IMR-90 (cell line): Measurements from ENCODE around the gene IL22RA1. TPM values are rescaled to one million over a fixed set of nuclear protein-coding genes. Genes with fewer than 3 reads are reported as not detected.

ENCODE experiments used
- ATAC-seq: fragments of 200-7000 bp; cut with Tn5 transposase; 2 replicates; pipeline ENCODE4 v1.9.1; 2020; ENCODE audit warnings: low read depth, mild to moderate bottlenecking, moderate library complexity
- BruUV-seq: library from RNA; stranded (reverse); fragments of 400-500 nt; replicated peaks from 2 replicates; lab custom pipeline; 2021; lab: Mats Ljungman, UMichigan
- CTCF ChIA-PET: fragments of 300-600 bp; formaldehyde crosslinking; extraction: SDS; loops from one replicate; lab custom pipeline; 2021; ENCODE audit warnings: antibody characterized with exemption; lab: Yijun Ruan, JAX
- POLR2A ChIA-PET: fragments of 300-600 bp; sonication (Branson Sonifier 250); formaldehyde crosslinking; loops from one replicate; lab custom pipeline; 2022; ENCODE audit warnings: antibody characterized with exemption; ENCODE audit not compliant: unreplicated experiment; lab: Charles Lee
- DNase-seq: peaks from one replicate; pipeline ENCODE4 v3.0.0; 2013
- H2AFZ ChIP-seq: replicated peaks from 2 replicates; pipeline ENCODE3; 2013; ENCODE audit warnings: low read length, mild to moderate bottlenecking; ENCODE audit not compliant: poor library complexity
- H2AK5ac ChIP-seq: 2 replicates; pipeline ENCODE4 v1.6.1; 2013; ENCODE audit warnings: low read depth, low read length, inconsistent platforms
- H2AK9ac ChIP-seq: replicated peaks from 2 replicates; pipeline ENCODE3; 2013; ENCODE audit warnings: mild to moderate bottlenecking, low read depth, low read length, moderate library complexity; ENCODE audit not compliant: poor library complexity
- H2BK120ac ChIP-seq: 2 replicates; pipeline ENCODE4 v1.6.1; 2013; ENCODE audit warnings: low read depth, low read length, inconsistent platforms
- H2BK15ac ChIP-seq: 3 replicates; pipeline ENCODE4 v1.6.1; 2013; ENCODE audit warnings: low read depth, low read length, inconsistent platforms
- H2BK20ac ChIP-seq: 2 replicates; pipeline ENCODE4 v1.6.1; 2013; ENCODE audit warnings: low read depth, mild to moderate bottlenecking, inconsistent platforms, low read length, moderate library complexity
- H2BK5ac ChIP-seq: 2 replicates; pipeline ENCODE4 v1.6.1; 2013; ENCODE audit warnings: mild to moderate bottlenecking, low read depth, low read length, inconsistent platforms; ENCODE audit not compliant: poor library complexity, severe bottlenecking
- H3K14ac ChIP-seq: replicated peaks from 2 replicates; pipeline ENCODE4 v1.6.1; 2013; ENCODE audit warnings: low read depth, low read length, inconsistent platforms
- H3K18ac ChIP-seq: 2 replicates; pipeline ENCODE4 v1.6.1; 2013; ENCODE audit warnings: low read depth, low read length, control low read depth
- H3K23ac ChIP-seq: 2 replicates; pipeline ENCODE4 v1.6.1; 2013; ENCODE audit warnings: low read depth, low read length, inconsistent platforms
- H3K27ac ChIP-seq: 2 replicates; pipeline ENCODE4 v1.5.1; 2013; ENCODE audit warnings: mild to moderate bottlenecking, control low read depth, low read length; ENCODE audit not compliant: insufficient read depth
- H3K27me3 ChIP-seq: 2 replicates; pipeline ENCODE4 v1.6.1; 2013; ENCODE audit warnings: low read length; ENCODE audit not compliant: control insufficient read depth, insufficient read depth
- H3K36me3 ChIP-seq: 2 replicates; pipeline ENCODE4 v1.6.1; 2013; ENCODE audit warnings: low read length, mixed read lengths; ENCODE audit not compliant: control insufficient read depth, insufficient read depth
- H3K4ac ChIP-seq: 2 replicates; pipeline ENCODE4 v1.6.1; 2013; ENCODE audit warnings: low read depth, low read length, inconsistent platforms
- H3K4me1 ChIP-seq: 2 replicates; pipeline ENCODE4 v1.6.1; 2013; ENCODE audit warnings: low read length, mixed read lengths; ENCODE audit not compliant: control insufficient read depth, insufficient read depth
- H3K4me2 ChIP-seq: 2 replicates; pipeline ENCODE4 v1.6.1; 2013; ENCODE audit warnings: low read depth, mild to moderate bottlenecking, control low read depth, low read length, moderate library complexity
- H3K4me3 ChIP-seq: 2 replicates; pipeline ENCODE4 v1.5.1; 2013; ENCODE audit warnings: low read depth, mild to moderate bottlenecking, control low read depth, low read length, moderate library complexity; ENCODE audit not compliant: insufficient read depth
- H3K56ac ChIP-seq: 2 replicates; pipeline ENCODE4 v1.6.1; 2013; ENCODE audit warnings: low read length, inconsistent platforms; ENCODE audit not compliant: insufficient read depth; ENCODE audit errors: extremely low read depth
- H3K79me1 ChIP-seq, 2 experiments: 2 replicates each; pipeline ENCODE4 v1.6.1; 2013; ENCODE audit warnings: low read length in 2 of 2, inconsistent platforms in 1 of 2, low read depth in 1 of 2
- H3K9ac ChIP-seq: 2 replicates; pipeline ENCODE4 v1.6.1; 2013; ENCODE audit warnings: low read depth, low read length, control low read depth
- H3K9me1 ChIP-seq: 2 replicates; pipeline ENCODE4 v1.6.1; 2013; ENCODE audit warnings: low read length, inconsistent platforms; ENCODE audit not compliant: insufficient read depth
- H3K9me3 ChIP-seq: 2 replicates; pipeline ENCODE4 v1.6.1; 2013; ENCODE audit warnings: low read length; ENCODE audit not compliant: control insufficient read depth, insufficient read depth
- H4K20me1 ChIP-seq: 2 replicates; pipeline ENCODE4 v1.6.1; 2013; ENCODE audit warnings: low read length, inconsistent platforms; ENCODE audit not compliant: insufficient read depth
- H4K5ac ChIP-seq: 2 replicates; pipeline ENCODE4 v1.6.1; 2013; ENCODE audit warnings: mild to moderate bottlenecking, low read depth, low read length, control low read depth
- H4K8ac ChIP-seq, 2 experiments: 2 replicates each; pipeline ENCODE4 v1.6.1; 2013; ENCODE audit warnings: low read depth in 2 of 2, low read length in 2 of 2, control low read depth in 1 of 2, inconsistent platforms in 1 of 2
- H4K91ac ChIP-seq: 2 replicates; pipeline ENCODE4 v1.6.1; 2013; ENCODE audit warnings: low read depth, low read length, inconsistent platforms; ENCODE audit not compliant: insufficient read depth
- FOS ChIP-seq: fragments of 150-350 bp; IDR thresholded peaks from 2 replicates; pipeline ENCODE4 v1.6.1; 2016; ENCODE audit warnings: low read depth, low read length
- MAFK ChIP-seq: IDR thresholded peaks from 2 replicates; pipeline ENCODE4 v1.6.1; 2012; ENCODE audit warnings: low read depth, low read length, improper control_type of control experiment
- WGBS, 2 experiments: methylation state at CpG; one replicate each; pipeline versions ENCODE4 v1.1.5 to v1.1.7; 2013; ENCODE audit warnings: missing lambda C conversion rate in 2 of 2; ENCODE audit not compliant: insufficient read length in 1 of 2; ENCODE audit errors: extremely low coverage in 2 of 2; 5-methylcytosine and 5-hydroxymethylcytosine counted together
- dilution Hi-C: fragments of 300-500 bp; cut with HindIII; formaldehyde crosslinking; loops from one replicate; pipeline ENCODE4 v1.14.3; 2018; ENCODE audit warnings: low sequenced_read_pairs; ENCODE audit not compliant: unreplicated experiment
- in situ Hi-C: fragments of 300-500 bp; cut with MboI; formaldehyde crosslinking; loops from 3 replicates; pipeline ENCODE4 v1.14.3; 2019; ENCODE audit warnings: low sequenced_read_pairs, inconsistent platforms, mixed read lengths
- intact Hi-C: fragments of 100-400 bp; cut with micrococcal nuclease; formaldehyde crosslinking; loops from 2 replicates; pipeline ENCODE4 v1.10.0; 2022
- polyA plus RNA-seq, 3 experiments: library from polyadenylated mRNA; depleted of rRNA; stranded (reverse); fragments of >200 nt; gene quantifications; 2 replicates each; pipeline ENCODE4 v1.2.3, GENCODE V29; 2012; ENCODE audit warnings: low replicate concordance in 1 of 3
- total RNA-seq: library from RNA; depleted of rRNA; stranded (reverse); fragments of >200 nt; gene quantifications from 2 replicates; pipeline ENCODE4 v1.2.3, GENCODE V29; 2012
- TF ChIP-seq, protein P1 (sequence below): fragments of 150-350 bp; IDR thresholded peaks from 2 replicates; pipeline ENCODE4 v1.6.1; 2016; ENCODE audit warnings: low read depth, mild to moderate bottlenecking, low read length, moderate library complexity, borderline replicate concordance

Gene IL22RA1
- total and polyA plus RNA-seq, 2 of the 4 experiments (the other 2 are of a cell fraction) = not detected

GRCh38 chr1:24096739-24097103 is 46.2 kb downstream of the IL22RA1 start:
- DNase-seq = no peak
- no TSS peak for BruUV-seq
- CTCF ChIA-PET = no interaction called here

More at GRCh38 chr1:24096739-24097103, 46.2 kb downstream of the IL22RA1 start:
- no peaks in the 10 kb centered on the region for H3K79me1 ChIP-seq
- no peaks in the 10 kb centered on the region for H3K9me3 ChIP-seq
- H3K4ac ChIP-seq = no peak overlapping the region
- no CpG with 5 or more reads among the region's 5 CpGs for WGBS, 2 experiments
- POLR2A ChIA-PET = no interaction called here
- H2BK5ac ChIP-seq = no peak overlapping the region
- no peak overlapping the region for H4K5ac ChIP-seq
- in situ Hi-C loops (no loop called here), intact Hi-C loops (no loop called here), dilution Hi-C loops (no loop called here)
- H4K91ac ChIP-seq = no peak overlapping the region
- no peak overlapping the region for H3K23ac ChIP-seq
- peaks cover 57% of the 10 kb centered on the region for H3K27me3 ChIP-seq
- H3K18ac ChIP-seq = no peak overlapping the region
- no peaks in the 10 kb centered on the region for H3K9me1 ChIP-seq
- H3K14ac ChIP-seq = no peak overlapping the region
- no peaks in the 10 kb centered on the region for H3K4me1 ChIP-seq
- no peaks in the 10 kb centered on the region for H4K20me1 ChIP-seq
- no peak overlapping the region for H3K27ac ChIP-seq
- H2AK9ac ChIP-seq = no peak overlapping the region
- no peak overlapping the region for H4K8ac ChIP-seq
- no peak overlapping the region for H2AFZ ChIP-seq
- no peak overlapping the region for H2AK5ac ChIP-seq
- no peak overlapping the region for H2BK20ac ChIP-seq
- no peak overlapping the region for H3K56ac ChIP-seq
- TF ChIP-seq, protein P1, sequence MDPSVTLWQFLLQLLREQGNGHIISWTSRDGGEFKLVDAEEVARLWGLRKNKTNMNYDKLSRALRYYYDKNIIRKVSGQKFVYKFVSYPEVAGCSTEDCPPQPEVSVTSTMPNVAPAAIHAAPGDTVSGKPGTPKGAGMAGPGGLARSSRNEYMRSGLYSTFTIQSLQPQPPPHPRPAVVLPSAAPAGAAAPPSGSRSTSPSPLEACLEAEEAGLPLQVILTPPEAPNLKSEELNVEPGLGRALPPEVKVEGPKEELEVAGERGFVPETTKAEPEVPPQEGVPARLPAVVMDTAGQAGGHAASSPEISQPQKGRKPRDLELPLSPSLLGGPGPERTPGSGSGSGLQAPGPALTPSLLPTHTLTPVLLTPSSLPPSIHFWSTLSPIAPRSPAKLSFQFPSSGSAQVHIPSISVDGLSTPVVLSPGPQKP = no peak
- TF ChIP-seq FOS (no peak), MAFK (no peak)
- H2BK120ac ChIP-seq = no peak overlapping the region
- no peak overlapping the region for H3K4me3 ChIP-seq
- ATAC-seq = no peak
- no peak overlapping the region for H2BK15ac ChIP-seq
- H3K4me2 ChIP-seq = no peak overlapping the region
- no peak overlapping the region for H3K9ac ChIP-seq
- H3K36me3 ChIP-seq = no peaks in the 10 kb centered on the region
